ENCODE measurements around the gene CASS4.
A peak's percentile ranks its signal among the peaks of the same experiment; 100 is the strongest.

CASS4 gene

DNA sequence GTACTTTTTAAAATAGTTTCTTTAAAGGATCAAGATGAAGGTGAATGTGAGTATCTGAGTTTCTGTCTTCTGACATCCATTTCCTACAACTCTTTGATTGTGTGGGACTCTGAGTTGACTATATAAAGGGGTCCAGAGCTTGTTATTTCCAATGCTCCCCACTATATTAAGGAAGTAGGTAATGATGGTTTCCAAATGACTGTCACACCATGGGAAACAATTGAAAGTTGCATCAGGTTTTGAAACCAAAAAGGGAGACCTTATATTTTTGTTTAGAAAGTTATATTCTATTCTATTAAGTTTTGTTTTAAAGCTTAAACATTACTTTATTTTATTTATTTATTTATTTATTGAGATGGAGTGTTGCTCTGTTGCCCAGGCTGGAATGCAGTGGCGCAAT is 11.2 kb downstream of the CASS4 start:
- no peak for DNase-seq (ENCODE audit: low spot score)

DNA sequence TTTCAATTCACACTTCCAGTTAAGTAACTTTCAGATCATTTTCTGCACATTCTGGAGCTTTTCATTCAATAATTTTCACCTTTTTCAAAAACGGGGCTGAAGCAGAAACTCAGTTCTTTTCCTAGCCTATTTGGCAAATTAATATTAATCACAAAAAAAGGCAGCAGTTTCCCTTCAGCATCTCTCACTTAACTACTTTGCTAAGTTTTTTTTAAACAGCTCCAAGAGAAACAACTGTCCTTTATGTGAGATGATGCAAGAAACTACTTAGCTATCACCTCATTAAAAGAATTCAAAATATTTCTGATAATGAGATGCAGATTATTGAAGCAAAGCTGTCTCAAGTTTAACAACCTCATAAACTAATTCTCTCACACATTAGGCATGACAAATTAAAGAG is 11.8 kb downstream of the CASS4 start:
- no peak for DNase-seq (ENCODE audit: low spot score)

DNA sequence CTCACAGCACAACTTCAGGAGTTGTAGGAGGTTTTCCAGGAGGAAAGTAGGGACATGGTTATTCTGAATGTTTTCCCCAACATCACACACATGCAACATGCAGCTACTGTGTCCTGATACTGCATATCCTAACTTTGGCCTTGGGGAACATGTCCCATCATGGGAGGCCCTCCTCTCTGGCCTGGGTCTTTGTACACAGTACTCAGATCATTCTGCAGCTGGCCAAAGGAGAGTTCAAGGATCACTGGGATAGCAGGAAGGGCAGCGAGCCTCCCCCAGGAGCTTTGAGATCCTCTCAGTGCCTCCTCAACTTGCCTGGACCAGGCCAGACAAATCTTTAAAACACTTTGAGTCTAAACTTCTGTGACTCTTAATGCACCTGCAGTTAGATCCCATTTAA is 12.9 kb downstream of the CASS4 start:
- no peak for DNase-seq (ENCODE audit: low spot score)

DNA sequence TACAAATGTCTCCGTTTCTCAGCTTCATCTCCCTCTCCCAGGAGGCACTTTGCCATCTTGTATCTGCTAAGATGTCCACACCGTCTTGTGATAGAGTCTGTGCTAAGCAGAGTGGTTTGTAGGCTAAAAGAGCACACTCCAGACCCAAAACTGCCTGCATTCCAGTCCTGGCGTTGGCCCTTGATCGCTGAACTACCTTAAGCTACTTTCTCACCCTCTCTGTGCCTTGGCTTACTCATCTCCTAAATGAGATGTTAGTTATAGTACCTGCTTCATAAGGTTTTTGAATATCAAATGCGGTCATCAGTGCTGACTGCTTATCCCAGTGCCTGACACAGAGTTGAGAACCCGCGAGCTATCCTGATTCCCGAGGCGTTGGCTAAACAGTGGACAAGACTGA is 14.0 kb downstream of the CASS4 start:
- DNase-seq (ENCODE audit: low spot score): no peak

DNA sequence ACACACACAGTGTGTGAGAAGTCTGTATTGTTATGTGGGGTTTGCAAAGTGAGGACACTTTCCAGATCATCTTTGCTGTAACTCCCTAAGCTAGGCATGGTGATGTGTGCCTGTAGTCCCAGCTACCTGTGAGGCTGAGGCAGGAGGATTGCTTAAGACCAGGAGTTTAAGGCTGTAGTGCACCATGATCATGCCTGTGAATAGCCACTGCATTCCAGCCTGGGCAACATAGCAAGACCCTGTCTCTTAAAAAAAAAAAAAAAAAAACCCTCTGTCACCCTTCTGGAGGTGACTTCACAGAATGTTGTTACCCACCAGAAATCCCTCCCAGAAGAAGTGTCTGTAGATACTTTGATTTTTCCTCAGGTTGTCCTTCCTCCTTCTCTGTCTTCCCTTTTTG is 14.9 kb downstream of the CASS4 start:
- no peak for DNase-seq (ENCODE audit: low spot score)

DNA sequence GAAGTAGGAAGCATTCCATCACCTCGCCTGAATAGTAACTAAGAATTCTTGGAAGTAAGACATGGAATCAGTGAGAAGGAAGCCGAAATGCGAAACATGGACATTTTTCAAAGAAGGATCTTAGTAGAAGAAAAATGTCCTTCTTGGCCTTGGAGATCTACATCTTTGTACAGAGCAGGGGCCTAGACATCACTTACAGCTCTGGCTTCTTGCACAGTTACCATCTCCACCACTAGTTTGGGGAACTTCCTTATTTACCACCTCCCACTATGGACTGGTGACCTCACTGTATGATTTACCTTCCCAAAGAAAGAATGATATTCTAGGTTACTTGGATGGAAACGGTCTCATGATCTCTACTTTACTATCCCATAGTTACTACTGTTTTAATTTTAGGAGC is 15.7 kb downstream of the CASS4 start:
- no peak for DNase-seq (ENCODE audit: low spot score)

DNA sequence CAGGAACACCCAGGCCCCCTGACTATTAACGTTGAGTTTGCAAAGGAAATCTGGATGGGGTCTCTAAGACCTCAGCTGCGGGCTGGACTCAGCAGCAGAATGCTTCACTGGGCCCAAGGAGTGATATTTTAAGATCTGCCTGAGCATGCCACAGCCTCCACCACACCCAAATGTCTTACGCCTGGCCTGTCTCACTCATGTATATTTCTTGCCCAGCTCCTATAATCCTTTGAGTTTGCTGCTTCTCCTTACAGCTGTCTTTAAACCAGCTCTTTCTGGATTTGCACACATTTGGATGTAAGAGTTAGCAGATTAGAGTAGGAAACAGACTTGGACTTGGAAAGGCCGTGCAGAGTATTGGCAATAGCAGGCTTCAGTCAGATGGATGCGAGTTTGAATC is 16.4 kb downstream of the CASS4 start:
- DNase-seq (ENCODE audit: low spot score): no peak

DNA sequence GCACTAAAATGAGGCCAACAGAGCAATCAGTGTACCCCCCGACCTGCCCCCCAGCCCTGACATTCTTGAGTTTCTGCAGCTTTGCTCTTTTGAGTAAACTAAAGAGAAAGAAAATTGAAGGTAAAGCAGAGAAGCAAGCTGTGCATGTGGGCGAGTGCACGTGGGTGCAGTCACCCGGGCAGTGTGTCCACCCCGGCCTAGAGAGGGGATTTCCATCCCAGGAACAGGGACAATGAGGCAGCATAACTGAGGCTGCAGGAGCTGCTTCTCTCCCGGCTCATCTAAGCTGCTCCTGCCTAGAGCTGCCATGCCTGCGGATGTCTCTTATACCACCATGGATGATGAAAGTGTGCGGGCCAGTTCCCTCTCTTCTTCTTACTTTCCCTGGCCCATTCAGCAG is 16.8 kb downstream of the CASS4 start:
- no peak for DNase-seq (ENCODE audit: low spot score)

DNA sequence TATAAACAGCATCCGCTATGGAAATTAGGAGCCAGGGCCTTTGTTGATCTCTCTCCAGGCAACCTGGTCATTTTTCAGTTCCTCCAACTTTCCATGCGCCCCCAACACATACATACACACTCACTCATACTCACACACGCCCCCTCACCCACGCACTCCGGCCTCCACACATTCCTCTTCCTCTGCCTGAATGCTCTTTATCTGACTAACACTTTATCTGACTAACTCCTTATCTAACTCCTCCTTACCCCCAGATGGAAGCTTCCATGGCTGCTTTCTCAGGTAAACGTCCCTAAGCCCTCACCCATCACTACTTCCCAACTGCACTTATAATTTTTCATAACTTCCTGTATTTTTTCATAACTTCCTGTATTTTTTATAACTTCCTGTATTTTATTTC is 17.4 kb downstream of the CASS4 start:
- no peak for DNase-seq (ENCODE audit: low spot score)

DNA sequence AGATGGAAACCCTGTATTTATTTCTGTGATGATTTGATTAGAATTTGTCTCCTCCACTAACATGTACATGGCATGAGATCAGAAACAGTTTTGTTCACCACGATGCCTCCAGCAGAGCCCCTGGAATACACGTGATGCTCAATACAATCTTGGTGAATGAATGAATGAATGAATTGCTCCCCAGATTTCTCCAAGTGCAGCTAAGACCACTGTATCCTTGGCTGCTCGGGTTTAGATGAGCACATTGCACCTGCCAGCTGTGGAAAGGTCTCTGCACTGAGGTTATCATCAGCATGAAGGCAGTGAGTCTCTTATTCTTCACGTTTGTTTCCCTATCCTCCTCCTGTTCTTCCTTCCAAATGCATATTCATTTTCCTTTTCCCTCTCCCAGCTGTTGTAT is 17.9 kb downstream of the CASS4 start:
- no peak for DNase-seq (ENCODE audit: low spot score)

DNA sequence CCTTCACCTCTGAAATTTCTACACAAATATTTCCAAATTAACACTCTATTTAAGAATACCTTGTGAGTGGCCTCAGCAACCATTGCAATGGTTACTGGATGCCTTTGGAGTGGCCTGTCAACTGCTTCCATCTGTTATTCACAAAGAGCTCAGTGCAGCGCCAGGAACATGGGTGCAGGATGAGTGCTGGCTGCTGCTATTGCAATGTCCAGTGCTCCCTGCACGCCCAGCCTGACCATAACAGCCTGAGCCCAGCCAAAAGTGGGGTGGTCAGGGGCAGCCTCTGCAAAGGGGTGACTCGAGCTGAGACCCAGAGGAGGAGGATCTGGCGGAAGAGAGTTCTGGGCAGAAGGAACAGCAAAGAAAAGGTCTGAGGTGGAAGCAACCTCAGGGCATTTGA is 18.4 kb downstream of the CASS4 start:
- DNase-seq (ENCODE audit: low spot score): no peak

DNA sequence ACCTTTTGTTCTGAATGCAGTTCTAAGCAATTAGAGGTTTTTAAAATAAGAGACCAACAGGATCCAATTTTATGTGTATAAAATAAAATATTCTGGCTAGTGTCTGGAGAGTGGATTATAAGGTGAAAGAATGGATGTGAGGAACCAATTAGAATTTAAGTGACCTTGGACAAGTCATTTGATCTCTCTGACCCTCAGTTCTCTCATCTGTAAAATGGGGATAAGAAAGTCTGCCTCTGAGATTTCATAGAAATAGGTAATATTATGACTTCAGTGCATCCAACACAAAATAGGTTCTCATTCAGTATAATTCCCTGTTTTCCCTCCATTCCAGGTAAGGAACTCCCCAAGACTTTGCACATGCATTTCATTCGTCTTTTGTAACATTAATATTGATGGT is 18.9 kb downstream of the CASS4 start:
- no peak for DNase-seq (ENCODE audit: low spot score)

DNA sequence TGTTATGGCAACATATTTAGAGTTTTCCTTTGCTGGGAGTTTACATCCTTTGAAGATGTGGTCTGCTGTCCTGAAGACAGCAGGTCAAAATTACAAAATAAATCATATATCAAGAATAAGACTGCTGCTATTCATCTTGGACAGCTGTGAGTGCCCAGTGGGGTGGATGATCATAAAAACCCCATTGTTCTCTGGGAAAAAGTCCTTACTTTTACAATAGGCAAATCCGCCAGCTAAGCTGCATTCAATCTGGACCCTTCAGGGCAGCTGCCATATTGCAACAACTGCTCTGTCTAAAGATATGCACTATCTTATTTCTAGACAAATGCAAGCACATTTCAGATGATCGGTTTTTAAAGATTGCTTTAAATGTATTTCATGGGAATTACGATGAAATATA is 19.4 kb downstream of the CASS4 start:
- peak; percentile 77 for DNase-seq (ENCODE audit: low spot score)

DNA sequence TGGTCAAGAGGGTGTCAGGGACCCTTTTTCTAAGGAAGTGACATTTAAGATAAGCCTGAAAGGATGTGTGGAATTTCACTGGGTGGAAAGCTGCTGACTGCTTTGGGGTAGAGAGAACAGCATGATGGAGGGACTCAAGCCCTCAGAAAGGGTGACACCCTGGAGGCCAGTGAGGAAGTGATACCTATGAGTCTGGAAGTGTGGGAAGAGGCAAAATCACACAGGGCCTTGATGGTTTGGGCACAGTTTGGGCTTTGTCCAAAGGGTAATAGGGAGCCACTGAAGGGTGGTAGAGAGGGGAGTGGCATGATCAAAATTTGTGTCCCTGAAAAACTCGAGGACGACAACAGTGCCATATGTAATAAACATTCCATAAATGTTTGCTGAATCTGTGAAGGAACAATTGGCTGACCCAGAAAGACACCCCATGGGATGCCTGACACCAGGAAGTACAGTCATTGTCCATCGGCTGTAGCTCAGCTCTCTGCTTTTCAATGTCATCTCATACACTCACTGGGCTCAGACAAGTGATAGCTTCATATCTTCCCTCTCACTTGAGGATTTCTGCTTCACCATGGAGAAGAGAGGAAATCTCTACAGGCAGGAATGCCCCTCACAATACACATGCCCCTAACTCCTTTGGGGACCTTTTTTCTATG is 21.3 kb downstream of the CASS4 start:
- DNase-seq (ENCODE audit: low spot score): no peak

DNA sequence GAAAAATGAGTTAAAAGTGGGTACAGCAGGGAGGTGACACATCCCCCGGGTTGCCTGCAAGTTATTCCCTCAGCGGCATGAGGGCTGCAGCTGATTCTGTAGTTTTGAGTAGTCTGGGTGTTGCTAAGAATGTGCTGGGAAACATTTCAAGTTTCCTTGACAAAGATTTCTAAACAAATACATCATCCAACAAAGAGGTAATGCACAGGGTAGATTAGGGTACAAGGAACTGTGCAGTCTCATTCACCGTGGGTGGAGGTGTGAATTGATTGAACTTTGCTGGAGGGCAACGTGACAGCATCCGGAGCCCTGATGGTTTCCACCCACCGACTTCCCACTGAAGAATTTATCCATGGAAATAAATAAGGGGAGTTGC is 21.8 kb downstream of the CASS4 start:
- DNase-seq (ENCODE audit: low spot score): no peak

DNA sequence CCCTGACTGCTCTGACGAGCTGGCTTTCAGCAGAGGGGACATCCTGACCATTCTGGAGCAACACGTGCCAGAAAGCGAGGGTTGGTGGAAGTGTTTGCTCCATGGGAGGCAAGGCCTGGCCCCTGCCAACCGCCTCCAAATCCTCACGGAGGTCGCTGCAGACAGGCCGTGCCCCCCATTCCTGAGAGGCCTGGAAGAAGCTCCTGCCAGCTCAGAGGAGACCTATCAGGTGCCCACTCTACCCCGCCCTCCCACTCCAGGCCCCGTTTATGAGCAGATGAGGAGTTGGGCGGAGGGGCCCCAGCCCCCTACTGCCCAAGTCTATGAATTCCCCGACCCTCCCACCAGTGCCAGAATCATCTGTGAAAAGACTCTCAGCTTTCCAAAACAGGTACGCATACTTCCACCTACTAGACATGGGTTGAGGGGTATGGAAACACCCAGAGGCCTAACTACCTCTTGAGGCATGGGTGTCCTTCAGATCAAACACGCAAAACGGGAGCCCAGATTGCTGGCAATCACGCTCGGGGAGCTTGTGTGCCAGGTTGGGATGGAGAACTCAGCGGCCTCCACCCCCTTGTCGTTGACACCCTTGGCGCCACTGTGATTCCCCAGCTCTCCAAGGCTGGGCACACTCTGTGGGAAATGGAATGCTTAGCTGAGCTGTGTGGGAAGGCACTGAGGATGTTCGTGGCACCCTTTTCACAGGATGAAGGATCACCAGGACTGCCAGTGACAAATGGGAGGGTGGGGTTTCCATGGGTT is 25.3 kb downstream of the CASS4 start:
- DNase-seq (ENCODE audit: low spot score): no peak

DNA sequence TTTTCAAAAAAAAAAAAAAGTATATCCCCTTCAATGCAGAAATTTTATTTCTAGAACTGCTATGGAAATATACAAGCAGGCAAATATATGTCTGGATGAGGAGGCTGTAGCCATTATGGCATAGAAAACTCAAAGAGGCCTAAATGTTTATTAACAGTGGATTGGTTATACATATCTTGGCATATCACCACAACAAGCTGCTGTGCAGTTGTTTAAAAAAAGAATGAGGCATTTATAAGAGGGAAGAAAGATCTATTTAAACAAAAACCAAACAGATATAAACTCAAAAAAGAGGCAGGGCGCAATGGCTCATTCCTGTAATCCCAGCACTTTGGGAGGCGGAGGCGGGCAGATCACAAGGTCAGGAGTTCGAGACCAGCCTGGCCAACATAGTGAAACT is 26.2 kb downstream of the CASS4 start:
- DNase-seq (ENCODE audit: low spot score): no peak

DNA sequence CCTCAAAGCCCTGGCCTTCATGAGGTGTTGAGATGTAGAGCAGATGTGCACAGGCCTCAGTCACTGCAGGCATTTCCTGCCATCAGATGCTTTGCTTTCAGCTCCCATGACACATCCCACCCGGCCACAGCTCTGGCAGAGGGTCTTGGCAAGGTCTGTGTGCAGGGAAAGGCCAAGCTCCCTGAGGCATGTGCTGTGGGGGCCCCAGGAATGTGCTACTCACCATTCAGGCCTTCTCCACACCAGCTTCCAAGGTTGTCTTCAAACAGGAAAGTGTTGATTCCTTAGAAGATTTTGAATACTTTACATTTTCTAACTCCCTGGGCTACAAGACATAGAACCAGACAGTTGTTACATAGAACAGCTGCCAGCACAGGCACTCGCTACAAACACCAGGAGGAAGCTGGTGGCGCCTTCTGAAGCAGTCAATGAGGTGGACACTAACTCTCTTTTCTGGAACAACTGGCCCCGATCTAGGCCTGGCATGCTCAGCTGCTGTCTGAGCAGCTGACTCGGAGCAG is 27.8 kb downstream of the CASS4 start:
- DNase-seq (ENCODE audit: low spot score): no peak

DNA sequence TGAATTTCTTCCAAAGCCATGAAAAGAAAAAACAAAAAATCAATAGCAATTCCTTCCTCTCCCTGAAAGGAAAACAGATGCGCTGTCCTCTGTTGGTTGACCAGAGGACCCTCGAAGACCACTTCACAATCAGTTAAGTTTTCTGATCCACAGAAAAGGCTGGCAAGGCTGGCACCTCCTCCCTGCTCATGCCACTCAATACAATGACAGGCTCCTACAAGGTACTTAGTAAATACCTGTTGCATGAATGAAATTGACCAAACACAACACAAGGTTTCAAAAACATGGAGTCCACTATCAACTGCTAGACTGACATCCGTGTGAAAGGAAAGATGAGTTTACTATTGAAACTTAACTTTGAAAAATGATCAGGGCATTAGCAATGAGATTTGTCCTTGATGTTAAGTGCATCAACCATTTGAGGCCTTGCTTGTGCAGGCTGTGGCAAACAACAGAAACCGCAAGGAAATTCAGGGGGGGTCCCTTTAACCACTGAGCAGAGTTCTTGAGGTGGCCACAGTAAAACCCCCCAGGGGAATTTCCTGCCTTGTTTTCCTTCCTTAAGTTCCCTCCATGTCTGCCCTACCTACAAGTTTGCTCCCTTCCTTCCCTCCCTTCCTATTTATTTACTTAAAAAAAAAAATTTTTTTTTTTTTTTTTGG is 28.4 kb downstream of the CASS4 start:
- DNase-seq (ENCODE audit: low spot score): no peak

DNA sequence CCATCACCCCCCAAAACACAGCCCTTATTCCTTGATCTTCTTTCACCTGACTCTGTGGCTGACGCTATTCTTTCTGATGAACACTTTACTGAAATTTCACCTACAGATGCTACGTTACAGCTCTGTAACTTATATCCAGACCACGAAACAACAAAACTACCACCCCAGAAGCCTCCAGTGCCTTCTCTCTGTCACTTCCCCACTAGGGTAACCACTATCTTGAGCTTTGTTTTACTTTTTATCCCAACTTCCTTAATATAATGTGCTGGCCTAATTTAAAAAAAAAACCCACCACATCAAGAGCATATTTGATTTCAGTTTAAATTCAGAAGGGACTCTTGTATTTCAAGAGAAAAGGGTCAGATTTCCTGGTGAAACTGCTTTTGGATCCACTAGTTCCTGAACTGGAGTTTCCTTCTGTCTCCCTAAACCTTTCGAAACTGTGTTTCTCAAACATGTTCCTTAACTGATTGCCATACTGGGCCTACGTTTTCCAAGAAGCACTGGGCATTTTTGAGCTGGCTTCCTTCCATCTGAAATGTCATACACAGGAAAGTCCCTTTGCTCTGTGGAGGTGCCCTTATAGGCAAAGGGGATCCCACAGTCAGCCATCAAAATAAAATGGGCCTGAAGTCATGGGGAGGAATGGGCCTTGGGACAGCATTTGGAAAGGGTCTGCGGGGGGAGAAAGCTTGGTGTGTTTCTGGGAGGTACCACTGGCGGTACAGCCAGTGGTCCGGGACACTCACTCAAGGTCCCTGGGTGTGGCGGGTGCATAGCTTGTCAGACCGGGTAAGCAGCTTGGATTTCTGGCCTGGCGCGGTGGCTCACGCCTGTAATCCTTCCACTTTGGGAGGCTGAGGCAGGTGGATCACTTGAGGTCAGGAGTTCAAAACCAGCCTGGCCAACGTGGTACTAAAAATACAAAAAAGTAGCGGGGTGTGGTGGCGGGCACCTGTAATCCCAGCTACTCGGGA is 30.6 kb downstream of the CASS4 start:
- DNase-seq (ENCODE audit: low spot score): no peak

DNA sequence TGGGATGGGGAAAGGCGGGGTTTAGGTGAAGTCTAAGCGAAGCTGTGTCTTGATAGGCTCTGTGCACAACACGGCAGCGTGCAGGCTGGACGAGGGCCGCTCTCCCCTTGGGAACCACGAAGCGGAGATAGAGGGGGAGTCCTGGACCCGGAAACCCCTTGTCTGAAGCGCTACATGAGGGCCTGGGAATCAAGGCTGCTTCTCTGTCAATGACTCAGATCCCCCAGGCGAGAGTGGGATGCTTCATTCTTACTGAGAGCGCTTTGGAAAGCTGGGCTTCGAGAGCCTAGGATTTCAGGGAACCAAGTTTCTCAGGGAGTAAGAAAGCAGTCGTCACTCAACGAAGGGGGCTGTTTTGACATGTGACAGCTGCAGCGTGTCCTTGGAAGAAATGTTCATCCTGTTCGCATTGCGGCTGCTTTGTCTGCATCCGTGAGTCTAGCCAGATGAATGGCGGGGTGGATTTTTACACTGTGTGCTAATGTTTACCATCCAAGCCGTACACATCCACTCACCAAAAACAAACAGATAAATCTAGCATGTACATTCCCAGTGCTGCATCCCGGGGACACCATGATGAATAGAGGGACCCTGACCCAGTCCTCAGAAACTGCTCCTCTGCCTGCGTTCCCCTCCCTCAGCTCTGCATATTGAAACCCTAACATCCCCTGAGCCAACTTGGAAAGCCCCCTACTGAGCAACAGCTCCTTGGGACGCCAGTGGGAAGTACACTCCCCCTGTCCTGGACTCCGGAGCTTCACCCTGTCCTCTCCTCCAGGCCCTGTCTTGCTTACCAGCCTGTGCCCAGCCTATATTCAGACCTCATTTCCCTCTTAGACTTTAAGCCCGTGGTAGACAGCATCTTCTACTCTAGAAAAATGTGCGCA is 31.8 kb downstream of the CASS4 start:
- no peak for DNase-seq (ENCODE audit: low spot score)

All from pons (tissue), 1 donor.